Stimulated activated naive CD4-positive, alpha-beta T cell treated with Interleukin-2 at 50 U/mL for 16 hours (primary cell): ENCODE measurements around the gene MTFMT.

ENCODE experiments used
- DNase-seq: peaks from one replicate; lab custom pipeline; 2025; lab: John Stamatoyannopoulos, UW

Gene MTFMT

DNA sequence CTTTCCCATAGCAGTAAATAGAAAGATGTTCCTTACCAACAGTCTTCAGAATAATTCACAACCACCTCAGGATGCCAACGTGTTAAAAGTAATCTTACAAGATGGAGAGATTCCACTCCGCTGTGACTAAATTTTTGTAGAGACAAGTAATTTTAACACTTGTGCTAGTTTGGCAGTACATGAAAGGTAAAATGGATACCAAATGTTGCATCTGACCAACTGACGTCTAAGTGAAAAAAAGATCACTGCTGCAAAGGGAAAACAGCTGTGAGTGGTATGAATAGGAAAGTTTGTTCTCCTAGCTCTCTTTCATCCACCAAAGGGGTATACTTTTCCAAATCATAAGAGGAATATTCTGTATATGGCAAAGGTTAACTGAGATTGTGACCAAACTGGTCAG lies 42.3 kb downstream of the MTFMT start:
- no peak for DNase-seq

- DNase-seq: no peak
Measured at GRCh38 chr15:64985366-64986033, 43.9 kb downstream of the MTFMT start.

- no peak for DNase-seq
Measured at GRCh38 chr15:64982472-64982871, 47.0 kb downstream of the MTFMT start.

GRCh38 chr15:64981812-64982431 lies 47.5 kb downstream of the MTFMT start:
- DNase-seq: no peak

DNA sequence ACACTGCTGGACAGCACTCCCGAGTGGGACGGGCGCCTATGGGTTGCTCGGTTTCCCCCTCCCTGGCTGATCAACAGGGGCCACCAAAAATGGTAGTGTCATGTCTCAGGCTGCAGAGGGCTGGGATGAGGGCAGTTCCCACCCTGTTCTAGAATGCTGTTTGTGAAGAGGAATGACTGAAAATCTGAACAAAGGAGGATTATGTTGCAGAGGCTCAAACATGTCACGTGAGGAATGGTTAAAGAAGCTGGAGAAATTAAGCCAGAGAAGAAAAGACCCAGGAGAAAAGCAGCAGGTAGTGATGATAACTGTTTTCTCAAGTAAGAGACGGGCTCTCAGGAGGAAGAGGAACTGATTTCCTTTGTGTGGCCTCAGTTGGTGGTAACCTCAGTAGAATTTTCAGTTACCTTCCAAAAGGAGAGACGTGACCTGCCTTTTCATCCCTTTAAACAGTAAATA lies 50.2 kb downstream of the MTFMT start:
- DNase-seq: no peak

- DNase-seq: no peak
Measured at GRCh38 chr15:64975390-64975789, 54.0 kb downstream of the MTFMT start.

GRCh38 chr15:64970698-64971097 lies 58.7 kb downstream of the MTFMT start:
- DNase-seq: no peak

DNA sequence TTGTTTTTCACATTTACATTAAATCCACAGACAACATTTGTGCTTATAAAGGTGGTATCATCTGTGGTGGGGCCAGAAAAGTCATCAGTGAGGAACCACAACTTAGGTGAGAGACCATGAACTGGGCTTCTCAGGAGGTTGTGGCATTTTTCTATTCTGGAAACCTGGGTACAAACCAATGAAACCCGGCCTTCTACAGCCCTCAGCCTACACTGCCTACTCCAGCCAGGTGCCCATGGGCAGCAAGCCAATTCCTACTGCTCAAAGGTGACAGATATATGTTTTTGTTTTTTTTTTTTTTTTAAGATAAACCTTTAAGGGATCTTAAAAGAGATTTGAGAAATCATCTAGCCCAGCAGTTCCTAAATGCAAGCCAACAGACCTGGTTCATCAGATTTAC lies 60.0 kb downstream of the MTFMT start:
- no peak for DNase-seq

- no peak for DNase-seq
Measured at GRCh38 chr15:64961013-64961412, 68.4 kb downstream of the MTFMT start.

DNA sequence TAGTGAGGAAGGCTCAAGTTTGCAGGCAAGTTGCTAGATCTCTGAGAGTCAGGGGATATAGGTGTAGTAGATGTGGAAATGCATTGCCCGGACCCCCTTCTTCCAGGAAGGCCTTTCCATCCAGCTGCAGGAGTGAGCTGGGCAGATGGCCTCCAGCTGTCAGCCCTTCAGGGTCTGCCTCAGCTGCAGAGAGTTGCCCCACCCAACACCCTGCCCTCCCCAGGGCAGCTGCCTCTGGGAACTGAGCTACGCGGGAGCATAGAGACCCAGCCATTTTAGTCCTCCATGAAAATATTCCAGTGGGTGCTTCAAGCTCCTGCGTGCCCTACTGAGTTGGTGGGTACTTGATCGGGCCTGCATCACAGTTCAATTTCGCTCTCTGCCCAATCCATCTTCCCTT lies 69.3 kb downstream of the MTFMT start:
- DNase-seq: no peak

GRCh38 chr15:64959128-64959527 lies 70.3 kb downstream of the MTFMT start:
- DNase-seq: no peak

DNA sequence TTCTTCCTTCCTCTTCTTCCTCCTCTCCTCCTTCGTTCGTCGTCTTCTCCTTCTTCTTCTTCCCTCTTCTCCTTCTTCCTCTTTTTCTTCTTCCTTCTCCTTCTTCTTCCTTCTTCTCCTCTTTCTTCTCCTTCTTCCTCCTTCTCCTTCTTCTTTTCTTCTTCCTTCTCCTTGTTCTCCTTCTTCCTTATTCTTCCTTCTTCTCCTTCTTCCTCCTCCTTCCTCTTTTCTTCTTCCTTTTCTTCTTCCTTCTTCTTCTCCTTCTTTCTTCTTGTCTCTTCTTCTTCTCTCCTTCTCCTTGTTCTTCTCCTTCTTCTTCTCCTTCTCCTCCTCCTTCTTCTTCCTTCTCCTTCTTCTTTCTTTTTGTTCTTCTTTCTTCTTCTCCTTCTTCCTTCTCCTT lies 75.0 kb downstream of the MTFMT start:
- no peak for DNase-seq

- no peak for DNase-seq
Measured at GRCh38 chr15:64951777-64952418, 77.5 kb downstream of the MTFMT start.
